ENCODE data around the gene GRB7.
A peak's percentile ranks its signal among the peaks of the same experiment; 100 is the strongest.
"Not testable (repeated sequence)": the region's sequence is repeated elsewhere in the genome, so short reads cannot be mapped to it uniquely, and the experiment has no call there.

GRB7 gene

GRCh38 chr17:39709998-39710964 is 27.5 kb upstream of the GRB7 start:
- no peak for DNase-seq

GRCh38 chr17:39711071-39711470 is 26.7 kb upstream of the GRB7 start:
- DNase-seq, result not testable (repeated sequence)

GRCh38 chr17:39711851-39712250 is 25.9 kb upstream of the GRB7 start:
- no peak for DNase-seq

GRCh38 chr17:39714234-39714633 is 23.5 kb upstream of the GRB7 start:
- DNase-seq, result no peak

- no peak for DNase-seq
Observed at GRCh38 chr17:39715375-39716072, 22.2 kb upstream of the GRB7 start.

GRCh38 chr17:39716073-39716818 is 21.5 kb upstream of the GRB7 start:
- DNase-seq, result no peak

- DNase-seq, result no peak
Observed at GRCh38 chr17:39716879-39717536, 20.7 kb upstream of the GRB7 start.

- DNase-seq, result no peak
Observed at GRCh38 chr17:39717660-39718059, 20.1 kb upstream of the GRB7 start.

- DNase-seq, result no peak
Observed at GRCh38 chr17:39719563-39720355, 18.0 kb upstream of the GRB7 start.

- no peak for DNase-seq
Observed at GRCh38 chr17:39722104-39722503, 15.6 kb upstream of the GRB7 start.

- no peak for DNase-seq
Observed at GRCh38 chr17:39722965-39723848, 14.5 kb upstream of the GRB7 start.

GRCh38 chr17:39724731-39725130 is 13.0 kb upstream of the GRB7 start:
- DNase-seq, result no peak

- not testable (repeated sequence) for DNase-seq
Observed at GRCh38 chr17:39725923-39726322, 11.8 kb upstream of the GRB7 start.

- no peak for DNase-seq
Observed at GRCh38 chr17:39726617-39727016, 11.1 kb upstream of the GRB7 start.

- no peak for DNase-seq
Observed at GRCh38 chr17:39727556-39727955, 10.2 kb upstream of the GRB7 start.

- DNase-seq, result no peak
Observed at GRCh38 chr17:39729280-39729851, 8.4 kb upstream of the GRB7 start.

GRCh38 chr17:39730095-39730921 is 7.4 kb upstream of the GRB7 start, which contains the start of gene MIEN1:
Gene MIEN1, minus strand, starts transcription at chr17:39730532. Its CDS starts 37 bp downstream, at chr17:39730495.
- peak; percentile 59 to 76 for DNase-seq

- no peak for DNase-seq
Observed at GRCh38 chr17:39732586-39732985, 5.2 kb upstream of the GRB7 start.

GRCh38 chr17:39735882-39736281 is 1.9 kb upstream of the GRB7 start:
- no peak for DNase-seq
